SU-DHL-6 (cell line): ENCODE results near the gene CXorf65.

Source experiments
- H2AFZ ChIP-seq: fragments of 200-600 bp; sonication (generic); 2 replicates; pipeline ENCODE4 v1.6.1; 2014; ENCODE audit warnings: low read depth, mild to moderate bottlenecking, moderate library complexity, mixed read lengths, antibody characterized with exemption, low read length; ENCODE audit not compliant: severe bottlenecking
- H3F3A ChIP-seq: fragments of 200-600 bp; shearing (Covaris generic); 2 replicates; pipeline ENCODE4 v1.6.0; 2016; ENCODE audit warnings: antibody characterized with exemption, mild to moderate bottlenecking; ENCODE audit not compliant: insufficient read depth
- H3K27ac ChIP-seq: fragments of 200-600 bp; sonication (generic); 2 replicates; pipeline ENCODE4 v1.5.1; 2016; ENCODE audit warnings: low read depth, mild to moderate bottlenecking, low read length, moderate library complexity, mixed read lengths
- H3K27me3 ChIP-seq: fragments of 200-600 bp; sonication (generic), shearing (Covaris generic); 2 replicates; pipeline ENCODE4 v1.6.0; 2014; ENCODE audit warnings: mild to moderate bottlenecking, low read length
- H3K36me3 ChIP-seq: fragments of 200-600 bp; sonication (generic); 2 replicates; pipeline ENCODE4 v1.6.1; 2014; ENCODE audit warnings: mild to moderate bottlenecking, low read length, mixed read lengths
- H3K4me2 ChIP-seq: fragments of 300-600, 200-600 bp; shearing (Covaris generic), sonication (generic); 2 replicates; pipeline ENCODE4 v1.6.0; 2014; ENCODE audit warnings: low read length, low read depth, mild to moderate bottlenecking; ENCODE audit not compliant: poor library complexity, severe bottlenecking
- H3K4me3 ChIP-seq: fragments of 200-600 bp; sonication (generic); 2 replicates; pipeline ENCODE4 v1.5.1; 2014; ENCODE audit warnings: antibody characterized with exemption, low read length, mild to moderate bottlenecking, mixed read lengths; ENCODE audit not compliant: insufficient read depth, poor library complexity, severe bottlenecking
- H3K79me2 ChIP-seq: fragments of 200-600 bp; sonication (generic); 2 replicates; pipeline ENCODE4 v1.6.1; 2014; ENCODE audit warnings: mild to moderate bottlenecking, low read length, moderate library complexity; ENCODE audit not compliant: insufficient read depth
- H3K9ac ChIP-seq: fragments of 200-600 bp; sonication (generic); 2 replicates; pipeline ENCODE4 v1.7.0; 2014; ENCODE audit warnings: mild to moderate bottlenecking, low read length
- H3K9me2 ChIP-seq: fragments of 200-600 bp; sonication (generic); replicated peaks from 2 replicates; pipeline ENCODE4 v1.6.1; 2014; ENCODE audit warnings: low read length; ENCODE audit not compliant: insufficient read depth
- H3K9me3 ChIP-seq: fragments of 200-600 bp; sonication (generic); 2 replicates; pipeline ENCODE4 v1.6.1; 2014; ENCODE audit warnings: low read length, mixed read lengths; ENCODE audit not compliant: insufficient read depth
- H4K20me1 ChIP-seq: fragments of 200-600 bp; sonication (generic); 2 replicates; pipeline ENCODE4 v1.6.1; 2014; ENCODE audit warnings: low read depth, mild to moderate bottlenecking, antibody characterized with exemption, low read length, moderate library complexity, mixed read lengths
- CTCF ChIP-seq: fragments of 200-600 bp; sonication (generic); IDR thresholded peaks from one replicate; pipeline ENCODE4 v1.5.1; 2017; ENCODE audit warnings: antibody characterized with exemption, mild to moderate bottlenecking, low read length, moderate library complexity; ENCODE audit not compliant: insufficient read depth, poor library complexity, severe bottlenecking
- EZH2phosphoT487 ChIP-seq: fragments of 200-600 bp; sonication (generic), shearing (Covaris generic); conservative IDR thresholded peaks from 2 replicates; pipeline ENCODE4 v1.6.1; 2018; ENCODE audit warnings: mild to moderate bottlenecking, antibody characterized with exemption, low read length, moderate library complexity, mixed read lengths

The CXorf65 gene

GRCh38 chrX:71095981-71096759 is 10.4 kb downstream of the CXorf65 start:
- no peaks in the 10 kb centered on the region for H3F3A ChIP-seq
- peak overlapping the region; percentile 82 for H3K4me2 ChIP-seq
- no peaks in the 10 kb centered on the region for H3K36me3 ChIP-seq
- no peaks in the 10 kb centered on the region for H3K9me2 ChIP-seq
- no peak overlapping the region for H3K27ac ChIP-seq
- peak overlapping the region; percentile 65 for H2AFZ ChIP-seq
- TF ChIP-seq EZH2phosphoT487: no peak
- TF ChIP-seq CTCF: no peak
- H3K9ac ChIP-seq: peak overlapping the region; percentile 59
- H3K27me3 ChIP-seq: no peaks in the 10 kb centered on the region
- no peaks in the 10 kb centered on the region for H3K9me3 ChIP-seq
- H4K20me1 ChIP-seq: no peaks in the 10 kb centered on the region
- H3K79me2 ChIP-seq: no peaks in the 10 kb centered on the region
- peak overlapping the region; percentile 67 for H3K4me3 ChIP-seq

- Histone ChIP-seq H3F3A (no peaks in the 10 kb centered on the region), H3K27me3 (no peaks in the 10 kb centered on the region), H3K79me2 (no peaks in the 10 kb centered on the region), H3K4me2 (peak within 1 kb of the TSS; percentile 82), H3K27ac (no peak within 1 kb of the TSS), H4K20me1 (no peaks in the 10 kb centered on the region), H2AFZ (peak within 1 kb of the TSS; percentile 65), H3K4me3 (peak within 1 kb of the TSS; percentile 67), H3K9ac (peak within 1 kb of the TSS; percentile 59), H3K36me3 (no peaks in the 10 kb centered on the region), H3K9me3 (no peaks in the 10 kb centered on the region), H3K9me2 (no peaks in the 10 kb centered on the region)
- TF ChIP-seq EZH2phosphoT487 (no peak), CTCF (no peak)
Measured at GRCh38 chrX:71095555-71095980, 11.0 kb downstream of the CXorf65 start, which contains the start of gene FOXO4. FOXO4 (plus strand) TSS chrX:71095851; CDS start chrX:71096529, 678 bp downstream.

- no peaks in the 10 kb centered on the region for H3K27me3 ChIP-seq
- H3K27ac ChIP-seq: no peak overlapping the region
- H3K36me3 ChIP-seq: no peaks in the 10 kb centered on the region
- no peaks in the 10 kb centered on the region for H3F3A ChIP-seq
- peak overlapping the region; percentile 59 for H3K9ac ChIP-seq
- H3K9me3 ChIP-seq: no peaks in the 10 kb centered on the region
- peak overlapping the region; percentile 51 for H2AFZ ChIP-seq
- TF ChIP-seq EZH2phosphoT487 (no peak), CTCF (no peak)
- peak overlapping the region; percentile 82 for H3K4me2 ChIP-seq
- H3K9me2 ChIP-seq: no peaks in the 10 kb centered on the region
- H3K4me3 ChIP-seq: peak overlapping the region; percentile 67
- H4K20me1 ChIP-seq: no peaks in the 10 kb centered on the region
- no peaks in the 10 kb centered on the region for H3K79me2 ChIP-seq
Measured at GRCh38 chrX:71095033-71095432, 11.5 kb downstream of the CXorf65 start.
